Activated CD4-positive, alpha-beta T cell treated with anti-CD3 and anti-CD28 coated beads, Interleukin-2, amount 10 ng/mL, durations not matched to agents 7 days and 5 days (primary cell): ENCODE results near the gene PPM1M. TPM values are rescaled to one million over a fixed set of nuclear protein-coding genes. Genes with fewer than 3 reads are reported as not detected.

Experiments
- CTCF ChIA-PET: fragments of 350-600 bp; sonication (Branson Sonifier 250); formaldehyde crosslinking; loops from one replicate; lab custom pipeline; 2021; ENCODE audit warnings: antibody characterized with exemption; lab: Charles Lee
- POLR2A ChIA-PET: fragments of 350-600 bp; sonication (Branson Sonifier 250); formaldehyde crosslinking; loops from one replicate; lab custom pipeline; 2021; ENCODE audit warnings: antibody characterized with exemption; lab: Charles Lee
- DNase-seq: peaks from one replicate; pipeline ENCODE4 v3.0.0-alpha.2; 2020
- H3K27ac Mint-ChIP-seq: one replicate; pipeline ENCODE4 v1.8.0; 2021; ENCODE audit warnings: mild to moderate bottlenecking, moderate library complexity, mixed read lengths
- H3K27me3 Mint-ChIP-seq: one replicate; pipeline ENCODE4 v1.8.0; 2021; ENCODE audit warnings: mixed read lengths
- H3K36me3 Mint-ChIP-seq: one replicate; pipeline ENCODE4 v1.8.0; 2021; ENCODE audit warnings: low read depth, mixed read lengths
- H3K4me1 Mint-ChIP-seq: one replicate; pipeline ENCODE4 v1.8.0; 2021; ENCODE audit warnings: mixed read lengths
- H3K4me3 Mint-ChIP-seq: one replicate; pipeline ENCODE4 v1.8.0; 2021; ENCODE audit warnings: mild to moderate bottlenecking, moderate library complexity, mixed read lengths
- H3K9me3 Mint-ChIP-seq: one replicate; pipeline ENCODE4 v1.8.0; 2021; ENCODE audit warnings: mixed read lengths
- total RNA-seq, 2 experiments: library from RNA; stranded (reverse); gene quantifications; one replicate each; pipeline ENCODE4 v1.2.3, GENCODE V29; 2021

PPM1M gene
- total RNA-seq, 2 experiments from 2014 or later: 82.2 to 92.7 TPM

DNA sequence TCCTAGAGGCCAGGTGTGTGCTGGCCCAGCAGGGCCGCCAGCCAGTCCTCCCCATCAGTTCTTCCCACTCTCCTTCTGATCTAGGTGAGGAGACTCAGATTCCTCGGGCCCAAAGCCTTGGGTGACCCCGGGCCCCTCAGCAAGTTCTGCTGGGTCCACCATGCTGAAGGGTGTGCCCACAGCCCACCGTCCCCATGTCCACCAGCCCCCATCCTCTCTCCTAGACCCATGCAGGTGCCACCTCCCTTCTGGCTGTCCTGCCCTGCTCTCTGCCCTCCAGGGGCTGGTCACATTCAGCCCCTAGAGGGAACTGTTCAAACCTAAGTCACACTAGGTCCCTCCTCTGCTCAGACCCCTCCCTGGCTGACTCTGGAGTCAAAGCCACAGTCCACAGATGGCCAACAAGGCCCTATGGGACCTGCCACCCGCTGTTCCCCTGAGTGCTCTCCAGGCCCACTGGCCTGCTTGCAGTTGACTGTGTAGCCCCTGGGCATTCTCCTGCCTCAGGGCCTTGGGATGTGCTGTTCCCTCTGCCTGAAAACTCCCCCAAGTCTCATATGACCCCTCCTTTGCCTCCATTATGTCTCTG, 19.2 kb upstream of the PPM1M start:
- H3K4me1 Mint-ChIP-seq: peaks cover 61% of the 10 kb centered on the region
- ChIA-PET POLR2A (no interaction called here), CTCF (interaction anchor here (0.6 to 10.9 kb wide), 5 partner anchors 8 to 497 kb away, joined by 3 to 91 read pairs (median 4); partner anchors contain the start of gene TWF2)
- no peak overlapping the region for H3K4me3 Mint-ChIP-seq
- H3K9me3 Mint-ChIP-seq: no peaks in the 10 kb centered on the region
- peaks cover 32% of the 10 kb centered on the region for H3K36me3 Mint-ChIP-seq
- DNase-seq: peak; percentile 3
- peak overlapping the region; percentile 79 for H3K27ac Mint-ChIP-seq
- H3K27me3 Mint-ChIP-seq: no peaks in the 10 kb centered on the region

- no peak overlapping the region for H3K4me3 Mint-ChIP-seq
- peaks cover 59% of the 10 kb centered on the region for H3K4me1 Mint-ChIP-seq
Observed at GRCh38 chr3:52227117-52227516, 18.4 kb upstream of the PPM1M start.

DNA sequence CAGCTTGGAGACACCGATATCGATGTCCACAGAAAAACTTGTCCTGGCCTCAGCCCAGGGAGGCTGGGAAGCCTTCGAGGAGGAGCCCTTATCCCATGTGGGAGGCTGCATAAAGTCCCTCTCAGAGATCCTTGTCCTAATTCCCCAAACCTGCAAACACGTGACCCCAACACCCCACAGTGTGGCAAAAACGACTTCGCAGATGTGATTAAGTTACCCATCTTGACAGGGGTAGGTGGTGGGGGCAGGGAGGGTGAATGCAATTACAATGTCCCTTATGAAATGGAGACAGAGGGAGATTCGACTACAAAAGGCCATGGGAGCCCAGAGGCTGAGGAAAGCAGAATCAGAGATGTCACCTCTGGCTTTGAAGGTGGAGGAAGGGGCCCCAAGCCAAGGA, 17.8 kb upstream of the PPM1M start:
- Mint-ChIP-seq H3K36me3 (peaks cover 40% of the 10 kb centered on the region), H3K27ac (peak overlapping the region; percentile 57), H3K27me3 (no peaks in the 10 kb centered on the region), H3K4me1 (peaks cover 60% of the 10 kb centered on the region), H3K9me3 (no peaks in the 10 kb centered on the region), H3K4me3 (no peak overlapping the region)
- ChIA-PET CTCF (interaction anchor here (1.6 kb wide), 1 partner anchor 10 kb away, joined by 4 read pairs; no protein-coding TSS in a partner anchor), POLR2A (no interaction called here)
- DNase-seq: no peak

More at GRCh38 chr3:52227117-52227516, 18.4 kb upstream of the PPM1M start:
- DNase-seq: no peak
- CTCF ChIA-PET: interaction anchor here (1.6 kb wide), 1 partner anchor 9 kb away, joined by 4 read pairs; no protein-coding TSS in a partner anchor
- Mint-ChIP-seq H3K36me3 (peaks cover 37% of the 10 kb centered on the region), H3K27ac (peak overlapping the region; percentile 57), H3K27me3 (no peaks in the 10 kb centered on the region), H3K9me3 (no peaks in the 10 kb centered on the region)
- POLR2A ChIA-PET: no interaction called here

DNA sequence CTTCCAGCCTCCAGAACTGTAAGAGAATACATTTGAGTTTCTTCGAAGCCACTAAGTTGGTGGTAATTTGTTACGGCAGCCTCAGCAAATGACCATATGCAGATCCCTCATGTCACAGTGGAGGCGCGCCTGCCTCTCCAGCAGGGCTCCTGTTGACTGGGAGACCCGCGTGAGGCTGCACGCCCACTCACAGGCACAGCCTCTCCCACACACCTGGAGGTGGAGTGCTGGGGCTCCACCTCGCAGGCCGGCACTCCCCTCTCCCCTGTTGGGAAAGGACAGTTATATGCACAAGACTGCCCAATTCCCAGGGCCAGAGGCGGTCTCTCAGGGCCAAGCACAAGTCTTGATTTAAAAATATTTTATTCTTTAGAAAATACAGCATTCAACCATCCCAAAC, 17.3 kb upstream of the PPM1M start:
- Mint-ChIP-seq H3K4me3 (no peak overlapping the region), H3K4me1 (peaks cover 60% of the 10 kb centered on the region), H3K36me3 (peaks cover 41% of the 10 kb centered on the region), H3K9me3 (no peaks in the 10 kb centered on the region), H3K27ac (peak overlapping the region; percentile 36), H3K27me3 (no peaks in the 10 kb centered on the region)
- CTCF ChIA-PET: interaction anchor here (0.6 to 5.3 kb wide), 2 partner anchors 8 to 184 kb away, joined by 4 to 81 read pairs; no protein-coding TSS in a partner anchor
- no peak for DNase-seq
- POLR2A ChIA-PET: no interaction called here

- CTCF ChIA-PET: interaction anchor here (0.6 to 5.3 kb wide), 2 partner anchors 8 to 184 kb away, joined by 4 to 81 read pairs; no protein-coding TSS in a partner anchor
- DNase-seq: no peak
- Mint-ChIP-seq H3K4me1 (peaks cover 60% of the 10 kb centered on the region), H3K36me3 (peaks cover 42% of the 10 kb centered on the region), H3K9me3 (no peaks in the 10 kb centered on the region), H3K27ac (no peak overlapping the region), H3K27me3 (no peaks in the 10 kb centered on the region), H3K4me3 (no peak overlapping the region)
- POLR2A ChIA-PET: no interaction called here
Observed at GRCh38 chr3:52228751-52229291, 16.7 kb upstream of the PPM1M start.

DNA sequence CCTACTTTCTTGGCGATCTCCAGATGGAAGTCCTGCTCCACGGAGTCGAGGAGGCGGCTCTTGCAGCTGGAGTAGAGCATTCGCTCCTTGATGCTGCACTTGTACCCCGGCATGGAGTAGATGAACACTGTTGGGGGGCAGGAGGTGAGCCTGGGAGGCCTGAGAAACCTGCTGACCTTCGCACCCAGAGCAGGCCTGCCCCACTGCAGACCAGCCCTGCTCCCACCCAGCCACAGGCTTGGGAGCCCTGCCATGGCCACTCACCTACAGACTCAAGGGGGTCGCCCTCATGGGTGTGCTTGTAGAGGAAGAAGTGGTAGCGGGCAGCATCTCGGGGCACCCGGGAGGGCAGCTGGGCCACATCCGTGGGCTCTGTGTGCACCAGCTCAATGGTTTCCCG, 15.9 kb upstream of the PPM1M start:
- H3K4me3 Mint-ChIP-seq: no peak overlapping the region
- POLR2A ChIA-PET: no interaction called here
- CTCF ChIA-PET: interaction anchor here (3.7 to 5.3 kb wide), 2 partner anchors 9 to 109 kb away, joined by 41 to 81 read pairs; no protein-coding TSS in a partner anchor
- H3K9me3 Mint-ChIP-seq: no peaks in the 10 kb centered on the region
- peaks cover 58% of the 10 kb centered on the region for H3K4me1 Mint-ChIP-seq
- no peaks in the 10 kb centered on the region for H3K27me3 Mint-ChIP-seq
- no peak for DNase-seq
- no peak overlapping the region for H3K27ac Mint-ChIP-seq
- peaks cover 45% of the 10 kb centered on the region for H3K36me3 Mint-ChIP-seq

DNA sequence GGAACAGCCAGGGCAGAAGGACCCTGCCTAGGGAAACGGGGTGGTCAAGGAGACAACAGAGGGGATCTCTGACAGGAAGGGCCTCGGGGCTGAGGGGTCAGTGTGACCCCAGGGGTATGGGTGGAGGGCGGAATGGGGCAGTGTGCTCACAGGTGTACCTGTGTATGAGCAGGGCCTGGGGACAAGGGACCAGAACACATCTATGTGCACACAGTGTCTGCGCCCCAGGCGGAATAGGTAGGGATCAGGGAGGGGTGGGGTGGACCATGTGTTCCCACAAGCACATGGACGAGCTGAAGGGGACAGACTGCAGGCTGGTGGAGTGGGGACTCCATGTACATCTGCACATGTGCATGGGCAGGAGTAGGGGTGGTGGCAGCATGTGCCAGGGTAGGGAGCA, 15.1 kb upstream of the PPM1M start:
- Mint-ChIP-seq H3K4me3 (no peak overlapping the region), H3K36me3 (peaks cover 48% of the 10 kb centered on the region), H3K27me3 (no peaks in the 10 kb centered on the region), H3K9me3 (no peaks in the 10 kb centered on the region), H3K4me1 (peaks cover 58% of the 10 kb centered on the region), H3K27ac (peak overlapping the region; percentile 77)
- ChIA-PET POLR2A (no interaction called here), CTCF (interaction anchor here (0.9 to 5.3 kb wide), 12 partner anchors 10 to 154 kb away, joined by 3 to 81 read pairs (median 7); partner anchors contain the start of genes GLYCTK and WDR82)
- no peak for DNase-seq

DNA sequence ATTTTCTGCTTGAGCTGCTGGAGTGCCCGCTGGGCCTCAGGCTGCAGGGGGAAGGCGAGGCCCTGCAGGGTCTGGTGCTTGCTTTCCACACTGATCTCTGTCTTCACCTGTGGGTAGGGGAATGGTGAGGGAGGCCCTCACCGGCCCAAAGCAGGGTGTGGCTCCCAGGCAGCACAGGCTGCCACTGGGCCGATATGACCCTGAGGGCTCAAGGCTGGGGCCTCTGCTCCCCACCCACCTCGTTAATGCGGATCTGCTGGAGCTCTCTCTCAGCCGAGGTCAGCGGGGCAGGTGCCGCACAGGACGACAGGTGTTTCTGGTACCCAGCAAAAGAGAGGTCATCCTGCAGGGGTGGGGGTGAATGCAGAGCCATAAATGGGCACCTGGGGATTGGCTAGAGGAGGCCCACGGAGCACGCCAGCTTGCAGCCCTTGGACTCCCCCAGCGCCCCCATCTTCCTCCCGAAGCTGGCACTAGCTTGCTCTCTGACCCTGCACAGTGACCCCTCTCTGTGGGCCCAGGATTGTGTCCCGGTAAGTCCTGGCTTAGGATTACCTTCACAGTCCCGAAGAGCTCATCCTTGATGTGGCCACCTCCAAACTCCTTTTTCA, 14.6 kb upstream of the PPM1M start:
- H3K4me1 Mint-ChIP-seq: peaks cover 58% of the 10 kb centered on the region

GRCh38 chr3:52231502-52232278, 13.9 kb upstream of the PPM1M start:
- ChIA-PET POLR2A (interaction anchor here (0.6 kb wide), 1 partner anchor 117 kb away, joined by 3 read pairs; no protein-coding TSS in a partner anchor), CTCF (interaction anchor here (0.7 to 5.3 kb wide), 29 partner anchors 10 to 216 kb away, joined by 3 to 81 read pairs (median 5); partner anchors contain the start of genes GLYCTK and WDR82)
- Mint-ChIP-seq H3K4me3 (peak overlapping the region; percentile 6), H3K36me3 (peaks cover 55% of the 10 kb centered on the region), H3K27ac (peak overlapping the region; percentile 66), H3K9me3 (no peaks in the 10 kb centered on the region), H3K4me1 (peaks cover 58% of the 10 kb centered on the region), H3K27me3 (no peaks in the 10 kb centered on the region)
- DNase-seq: peak; percentile 78

More for the DNA sequence above, 14.6 kb upstream of the PPM1M start:
- Mint-ChIP-seq H3K27ac (no peak overlapping the region), H3K4me3 (no peak overlapping the region), H3K36me3 (peaks cover 53% of the 10 kb centered on the region), H3K27me3 (no peaks in the 10 kb centered on the region), H3K9me3 (no peaks in the 10 kb centered on the region)
- DNase-seq: no peak
- CTCF ChIA-PET: interaction anchor here (0.7 to 5.3 kb wide), 27 partner anchors 10 to 154 kb away, joined by 3 to 81 read pairs (median 5); partner anchors contain the start of genes GLYCTK and WDR82
- POLR2A ChIA-PET: no interaction called here

DNA sequence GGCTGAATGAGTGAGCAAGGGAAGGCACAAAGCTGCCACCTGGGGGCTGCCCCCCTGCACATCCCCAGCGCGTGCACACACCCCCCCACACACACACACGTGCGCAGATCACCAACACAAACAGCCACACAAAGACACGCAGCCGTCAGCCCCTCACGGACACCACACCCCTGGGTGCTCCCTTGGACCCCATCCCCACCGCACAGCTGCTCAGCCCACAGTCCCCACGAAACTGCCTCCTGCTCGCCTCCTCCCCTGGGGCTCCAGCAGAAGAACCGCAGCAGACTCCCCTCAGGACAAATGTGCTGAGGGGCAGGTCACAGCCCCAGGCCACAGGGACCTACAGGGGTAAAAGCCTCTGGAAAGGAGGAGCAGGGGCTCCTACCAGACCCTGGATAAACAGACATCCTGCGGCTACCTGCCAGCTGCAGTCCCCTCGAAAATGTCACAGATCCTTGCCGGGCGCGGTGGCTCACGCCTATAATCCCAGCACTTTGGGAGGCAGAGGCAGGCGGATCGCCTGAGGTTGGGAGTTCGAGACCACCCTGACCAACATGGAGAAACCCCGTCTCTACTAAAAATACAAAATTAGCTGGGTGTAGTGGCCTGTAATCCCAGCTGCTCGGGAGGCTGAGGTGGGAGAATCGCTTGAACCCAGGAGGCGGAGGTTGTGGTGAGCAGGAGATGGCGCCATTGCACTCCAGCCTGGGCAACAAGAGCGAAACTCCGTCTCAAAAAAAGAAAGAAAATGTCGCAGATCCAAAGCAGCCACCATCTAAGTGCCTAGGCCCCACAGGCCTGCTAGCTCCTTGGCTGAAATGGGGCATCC, 13.1 kb upstream of the PPM1M start:
- Mint-ChIP-seq H3K9me3 (no peaks in the 10 kb centered on the region), H3K36me3 (peaks cover 51% of the 10 kb centered on the region), H3K27me3 (no peaks in the 10 kb centered on the region), H3K27ac (peak overlapping the region; percentile 66), H3K4me1 (peaks cover 60% of the 10 kb centered on the region), H3K4me3 (no peak overlapping the region)
- peak; percentile 49 for DNase-seq
- ChIA-PET CTCF (interaction anchor here (0.9 to 5.3 kb wide), 18 partner anchors 10 to 216 kb away, joined by 3 to 81 read pairs (median 8); partner anchors contain the start of genes GLYCTK and WDR82), POLR2A (interaction anchor here (0.6 kb wide), 1 partner anchor 117 kb away, joined by 3 read pairs; no protein-coding TSS in a partner anchor)

GRCh38 chr3:52233108-52233591, 12.4 kb upstream of the PPM1M start:
- Mint-ChIP-seq H3K36me3 (peaks cover 52% of the 10 kb centered on the region), H3K4me1 (peaks cover 63% of the 10 kb centered on the region), H3K4me3 (no peak overlapping the region), H3K27me3 (no peaks in the 10 kb centered on the region), H3K27ac (peak overlapping the region; percentile 25), H3K9me3 (no peaks in the 10 kb centered on the region)
- CTCF ChIA-PET: interaction anchor here (1.5 to 5.3 kb wide), 10 partner anchors 13 to 215 kb away, joined by 5 to 81 read pairs (median 12); partner anchors contain the start of genes GLYCTK and WDR82
- POLR2A ChIA-PET: no interaction called here
- no peak for DNase-seq
